HG03469 (cell line): ENCODE data around the gene FXYD2.
"Not testable (repeated sequence)": the region's sequence is repeated elsewhere in the genome, so short reads cannot be mapped to it uniquely, and the experiment has no call there.

Source experiments
- ATAC-seq: cut with Tn5 transposase; IDR thresholded peaks from one replicate; pipeline ENCODE4 v1.9.1; 2021; ENCODE audit warnings: mild to moderate bottlenecking, moderate library complexity, moderate number of reproducible peaks; ENCODE audit not compliant: unreplicated experiment

FXYD2 gene

DNA sequence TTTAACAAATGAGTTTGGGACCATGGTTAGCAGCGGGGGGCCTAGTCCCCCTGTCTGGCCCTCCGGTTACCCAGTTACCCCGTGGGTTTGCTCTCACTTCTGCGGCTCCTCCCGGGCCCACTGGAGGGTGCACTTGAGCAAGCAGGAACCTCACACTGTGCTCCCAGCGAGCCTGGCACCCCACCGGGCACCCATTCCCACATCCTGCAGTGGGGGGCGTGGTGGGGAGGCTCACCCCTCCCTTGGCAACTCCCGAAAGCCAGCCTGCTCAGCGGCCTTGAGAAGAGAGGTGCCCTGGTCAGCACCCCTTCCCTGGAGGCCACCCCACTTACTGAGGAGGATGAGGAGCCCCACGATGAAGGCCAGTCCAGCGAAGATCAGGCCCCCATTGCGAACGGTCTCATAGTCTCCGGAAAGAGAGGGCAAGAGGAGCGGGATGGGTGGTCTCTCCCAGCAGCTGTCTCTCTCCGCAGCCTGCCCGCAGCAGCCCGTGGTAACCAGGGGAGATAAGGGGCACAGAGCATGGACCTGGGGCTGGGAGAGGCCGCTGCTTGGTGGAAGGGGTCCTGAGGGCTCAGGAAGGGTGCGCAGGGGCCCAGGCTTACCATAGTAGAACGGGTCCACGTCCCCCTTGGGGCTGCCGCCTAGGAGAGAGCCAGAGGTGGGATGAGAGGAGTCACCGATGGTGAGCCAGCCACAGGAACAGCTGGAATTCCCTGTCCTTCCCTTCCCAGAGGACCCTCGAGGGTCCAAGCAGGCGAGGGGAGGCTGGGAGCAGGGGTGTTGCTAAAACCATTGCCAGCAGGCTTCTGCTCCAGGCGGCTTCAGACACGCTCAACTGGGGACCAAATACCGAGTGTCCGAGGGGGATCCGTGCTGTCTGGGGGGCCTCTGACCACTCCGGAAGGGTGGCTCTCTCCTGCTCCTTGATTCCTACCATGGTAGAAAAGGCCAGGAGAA lies 2.2 kb downstream of the FXYD2 start:
- ATAC-seq = no peak

DNA sequence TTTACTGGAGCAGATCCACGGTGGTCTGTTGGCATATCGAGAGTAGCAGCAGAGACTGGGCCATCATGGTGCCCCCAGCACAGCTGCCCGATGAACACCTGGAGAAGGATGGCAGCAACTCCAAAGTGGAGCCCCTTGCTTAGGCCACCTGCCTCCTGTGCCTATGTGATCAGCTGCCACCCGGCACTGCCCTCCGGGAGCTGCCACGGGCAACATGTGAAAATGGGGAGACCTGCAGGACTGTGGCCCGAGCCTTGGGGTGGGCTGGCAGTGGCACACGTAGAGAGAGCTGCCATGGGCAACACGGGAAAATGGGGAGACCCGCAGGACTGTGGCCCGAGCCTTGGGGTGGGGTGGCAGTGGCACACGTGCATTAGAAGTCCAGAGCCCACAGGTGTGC lies 3.1 kb downstream of the FXYD2 start:
- no peak for ATAC-seq

DNA sequence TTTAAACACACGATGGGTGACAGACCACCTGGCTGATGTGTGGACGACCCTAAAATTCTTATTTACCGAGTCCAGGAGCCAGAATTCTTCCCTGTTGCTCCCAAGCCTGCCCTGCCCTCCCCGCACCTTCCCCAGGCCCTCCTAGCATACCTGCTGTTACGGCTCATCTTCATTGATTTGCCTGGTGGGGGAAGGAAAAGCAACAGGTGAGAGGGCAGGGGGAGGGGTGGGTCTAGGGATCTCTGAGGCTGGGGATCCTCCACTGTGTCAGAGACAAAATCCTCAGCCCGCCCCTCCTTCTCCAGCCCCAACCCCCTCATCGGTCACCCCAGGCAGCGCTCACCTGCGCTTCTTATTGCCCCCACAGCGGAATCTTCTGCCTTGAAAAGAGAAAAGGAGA lies 4.0 kb downstream of the FXYD2 start:
- no peak for ATAC-seq

DNA sequence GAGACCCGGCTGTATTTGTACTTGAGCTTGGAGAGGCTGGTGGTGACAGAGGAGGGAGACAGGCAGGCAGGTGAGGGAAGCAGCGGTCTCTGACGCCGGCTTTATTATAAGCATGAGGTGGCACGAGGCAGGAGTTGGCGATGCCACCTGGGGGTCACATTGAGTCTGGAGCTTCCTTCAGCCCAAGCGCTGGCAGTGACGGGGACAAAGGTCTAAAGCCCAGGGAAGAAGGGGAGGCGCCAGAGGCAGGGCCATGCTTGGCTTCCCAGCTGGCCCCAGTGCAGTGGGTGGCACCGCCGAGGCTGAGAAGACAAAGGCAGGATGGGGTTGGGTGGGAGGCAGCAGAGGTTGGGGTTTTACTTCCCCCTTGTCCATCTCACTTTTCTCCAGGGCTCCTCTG lies 4.5 kb downstream of the FXYD2 start:
- no peak for ATAC-seq

DNA sequence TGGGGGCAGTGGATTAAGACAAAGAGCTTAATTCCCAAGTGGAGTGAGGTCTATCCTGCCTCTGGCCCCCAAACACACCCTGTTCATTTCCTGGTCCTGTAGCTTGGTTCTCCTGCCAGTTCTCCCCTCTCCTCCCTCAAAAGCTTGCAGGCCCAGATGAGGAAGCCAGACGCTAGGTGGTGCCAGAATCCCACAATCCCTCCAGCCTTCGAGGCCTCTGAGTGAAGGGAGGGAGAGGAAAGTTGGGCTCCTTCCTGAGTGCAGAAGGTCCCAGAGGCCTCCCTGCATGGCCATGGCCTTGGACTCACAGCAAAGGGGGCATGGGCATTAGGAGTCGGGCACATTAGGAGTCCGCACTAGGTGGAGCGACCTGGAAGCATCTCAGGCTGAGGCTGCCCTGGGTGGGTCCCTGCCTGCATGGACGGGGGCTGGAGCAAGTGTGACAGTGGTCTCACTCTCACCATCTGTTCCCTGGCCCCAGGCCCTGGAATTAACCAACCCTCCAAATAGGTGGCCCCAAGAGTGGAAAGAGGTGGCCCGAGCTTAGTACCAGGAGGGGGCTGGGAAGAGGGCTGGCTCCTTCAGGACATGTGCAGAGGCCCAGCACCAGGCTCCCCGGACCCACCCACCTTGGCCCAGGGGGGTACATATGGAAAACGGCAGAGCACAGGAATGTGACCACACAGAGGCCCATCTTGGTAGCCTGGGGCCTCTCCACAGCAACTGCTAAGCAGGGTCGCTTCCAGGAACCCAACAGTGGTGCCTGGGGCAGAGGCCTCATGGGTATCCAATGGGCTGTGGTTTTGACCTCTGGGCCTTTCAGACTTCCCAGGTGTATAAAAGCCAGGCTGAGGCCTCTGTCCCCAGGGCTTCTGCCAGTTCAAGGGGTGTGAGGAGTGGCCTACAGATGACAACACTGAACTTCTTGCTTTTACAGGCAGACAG lies 5.2 kb downstream of the FXYD2 start:
- no peak for ATAC-seq

DNA sequence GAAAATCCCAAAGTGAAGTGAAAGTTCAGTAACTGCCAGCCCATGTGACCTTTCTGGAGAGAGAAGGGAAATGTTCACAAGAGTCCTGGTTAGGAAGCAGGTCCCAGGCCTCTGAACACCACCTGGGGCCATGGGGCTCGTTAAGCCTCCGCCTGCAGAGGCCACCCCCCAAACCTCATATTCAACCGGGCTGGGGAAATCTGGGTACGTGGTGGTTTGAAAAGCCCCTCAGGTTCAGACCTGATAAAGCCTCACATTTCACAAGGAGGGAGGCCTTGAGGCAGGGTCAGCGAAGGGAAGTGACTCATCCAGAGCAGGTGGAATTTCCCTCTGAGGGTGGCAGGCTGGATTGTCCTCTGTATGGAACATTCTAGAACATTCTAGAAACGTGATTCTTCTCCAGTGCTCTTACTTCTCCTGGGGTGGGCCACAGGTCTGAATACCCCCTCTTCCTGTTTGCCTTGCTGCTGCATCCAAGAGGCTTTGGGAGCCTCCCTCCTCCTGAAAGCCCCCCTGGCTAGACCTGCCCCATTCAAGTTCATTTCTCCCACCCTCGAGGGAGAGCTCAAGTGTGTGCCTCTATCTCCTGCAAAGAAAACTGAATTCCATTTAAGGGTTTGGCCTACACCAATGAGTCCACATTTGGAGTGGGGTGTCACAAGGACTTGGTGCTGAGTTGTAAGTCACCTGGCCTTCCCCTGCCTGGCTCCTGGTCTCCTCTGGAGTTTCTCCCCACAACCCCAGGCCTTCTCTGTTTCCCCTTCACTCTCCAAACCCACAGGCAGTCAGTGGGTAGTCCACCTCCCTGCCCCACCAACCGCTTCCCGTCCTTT lies 6.3 kb downstream of the FXYD2 start:
- ATAC-seq = no peak

DNA sequence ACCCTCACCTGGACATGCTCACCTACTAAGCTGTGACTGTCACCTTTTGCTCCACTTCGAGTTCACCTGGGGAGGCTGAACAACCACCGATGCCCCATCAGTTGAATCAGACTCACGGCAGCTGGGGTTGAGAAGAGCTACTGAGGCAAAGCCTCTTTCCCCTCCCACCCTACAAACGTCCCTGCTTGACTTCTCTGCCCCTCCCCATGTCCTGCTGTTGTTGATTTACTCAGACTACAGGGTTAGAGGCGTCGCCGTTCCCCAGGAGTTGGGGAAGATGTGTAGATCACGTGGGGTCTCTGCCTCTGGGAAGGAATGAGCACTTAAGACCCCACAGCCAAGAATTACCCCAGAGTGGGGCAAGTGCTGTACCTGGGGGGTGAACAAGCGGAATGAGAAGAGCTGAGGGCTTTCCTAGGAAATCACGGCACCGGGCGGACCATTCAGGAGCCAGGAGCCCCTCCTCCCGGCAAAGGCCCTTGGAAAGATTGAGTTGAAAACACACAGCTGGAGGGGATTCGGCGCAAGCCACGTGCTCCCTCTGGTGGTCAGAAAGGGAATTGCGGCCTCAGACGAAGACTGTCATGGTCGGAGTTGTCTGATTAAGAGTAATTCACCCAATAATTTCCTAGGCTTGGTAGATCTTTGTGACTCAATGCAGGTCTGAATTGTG lies 7.0 kb downstream of the FXYD2 start:
- ATAC-seq = no peak

DNA sequence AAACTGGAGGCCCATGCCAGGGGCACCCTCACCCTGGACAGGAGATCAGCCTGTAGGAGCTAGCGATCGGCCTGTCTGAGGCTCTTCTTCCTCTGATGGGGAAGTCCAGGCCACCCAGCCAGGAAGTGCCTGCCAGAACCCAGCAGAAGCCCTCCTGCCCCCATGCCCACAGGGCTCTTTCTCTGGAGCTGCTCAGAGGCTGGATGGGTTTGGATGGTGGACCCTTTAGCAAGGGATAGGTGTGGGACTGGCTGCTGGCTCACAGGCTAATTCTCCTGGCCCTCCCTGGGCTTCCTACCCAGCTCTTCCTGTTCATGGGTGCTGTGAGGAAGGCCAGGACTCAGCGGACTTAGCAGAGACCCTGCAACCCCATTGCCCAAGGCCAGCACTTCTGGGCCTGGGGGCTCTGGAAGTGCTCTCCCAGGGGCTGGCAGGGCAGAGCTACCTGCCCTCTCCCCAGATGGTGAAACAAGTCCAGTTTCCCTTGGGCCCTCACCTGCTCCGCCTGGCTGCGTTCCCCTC lies 7.6 kb downstream of the FXYD2 start:
- ATAC-seq = no peak

DNA sequence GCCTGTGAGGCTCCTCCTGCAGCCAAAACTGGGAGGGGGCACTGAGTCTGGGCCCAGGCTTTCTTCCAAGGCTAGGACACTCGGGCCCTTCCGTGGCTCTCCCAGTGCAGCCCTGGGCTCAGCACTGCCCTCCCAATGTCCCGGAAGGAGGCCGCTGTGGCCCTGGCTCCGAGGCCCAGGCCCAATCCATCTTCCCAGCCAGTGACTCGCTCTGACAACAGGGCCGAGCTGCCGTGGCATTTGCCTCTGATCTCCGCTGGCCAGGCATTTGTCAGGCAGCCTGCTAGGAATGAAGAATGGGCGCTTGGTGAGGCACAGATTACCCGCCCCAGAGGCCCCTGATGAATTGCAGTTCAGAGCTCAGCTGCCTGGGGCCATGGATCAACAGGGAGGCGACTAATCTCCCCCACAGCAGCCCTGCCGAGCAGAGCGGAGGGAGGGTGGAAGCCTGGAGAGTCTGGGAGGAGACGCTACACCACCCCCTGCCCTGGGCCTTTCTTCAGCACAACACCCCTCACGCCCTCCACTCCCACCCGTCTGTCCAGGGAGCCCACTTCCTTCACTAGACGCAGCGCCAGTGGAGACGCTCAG lies 8.3 kb downstream of the FXYD2 start:
- ATAC-seq = no peak

DNA sequence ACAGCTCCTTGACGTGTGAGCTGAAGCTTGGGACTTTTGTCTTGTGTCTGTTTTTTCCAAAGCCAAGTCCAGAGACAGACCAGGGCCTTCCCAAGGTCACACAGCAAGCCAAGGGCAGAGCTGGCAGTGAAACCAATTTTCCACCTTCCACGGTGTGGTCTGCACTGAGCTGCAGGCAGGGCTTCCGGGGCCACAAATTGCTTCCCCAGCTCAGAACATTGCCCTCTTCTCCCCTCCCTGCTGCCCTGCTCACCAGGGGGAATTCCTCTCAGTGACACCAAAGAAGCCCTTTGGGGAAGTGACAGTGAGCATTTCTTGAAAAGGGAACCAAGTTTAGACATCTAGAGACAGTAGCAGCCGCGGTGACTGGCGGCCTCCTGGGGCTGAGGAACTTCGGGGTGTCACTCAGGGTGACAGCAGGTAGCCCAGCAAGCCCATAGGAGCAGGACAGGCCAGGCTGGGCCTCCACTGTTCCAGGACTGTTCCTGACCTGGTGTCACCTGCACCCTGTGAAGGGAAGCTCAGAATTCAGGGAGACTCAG lies 9.2 kb downstream of the FXYD2 start:
- ATAC-seq = peak; percentile 55

DNA sequence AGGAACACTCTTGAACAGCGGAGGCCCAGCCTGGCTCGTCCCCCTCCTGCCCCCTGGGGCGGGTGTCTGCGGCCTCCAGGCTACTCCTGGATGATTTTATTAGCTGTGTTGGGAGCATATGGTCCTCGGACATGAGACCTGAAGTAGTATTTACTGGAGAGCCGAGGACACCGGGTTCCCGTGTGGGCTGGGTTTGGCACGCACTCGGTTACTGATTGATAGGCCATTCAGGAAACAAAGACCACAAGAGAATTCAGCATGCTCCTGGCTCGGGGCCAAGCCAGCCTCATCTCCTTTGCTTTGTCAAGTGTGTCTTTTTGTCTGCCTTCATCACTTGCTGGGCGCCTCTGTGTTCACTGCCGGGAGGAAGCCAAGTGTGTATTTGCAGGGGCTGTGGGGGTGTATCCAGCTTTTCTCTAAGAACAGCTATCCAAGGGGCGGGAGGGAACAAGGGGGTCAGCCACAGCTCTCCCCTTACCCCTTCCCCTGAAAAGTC lies 9.7 kb downstream of the FXYD2 start:
- peak; percentile 30 for ATAC-seq

DNA sequence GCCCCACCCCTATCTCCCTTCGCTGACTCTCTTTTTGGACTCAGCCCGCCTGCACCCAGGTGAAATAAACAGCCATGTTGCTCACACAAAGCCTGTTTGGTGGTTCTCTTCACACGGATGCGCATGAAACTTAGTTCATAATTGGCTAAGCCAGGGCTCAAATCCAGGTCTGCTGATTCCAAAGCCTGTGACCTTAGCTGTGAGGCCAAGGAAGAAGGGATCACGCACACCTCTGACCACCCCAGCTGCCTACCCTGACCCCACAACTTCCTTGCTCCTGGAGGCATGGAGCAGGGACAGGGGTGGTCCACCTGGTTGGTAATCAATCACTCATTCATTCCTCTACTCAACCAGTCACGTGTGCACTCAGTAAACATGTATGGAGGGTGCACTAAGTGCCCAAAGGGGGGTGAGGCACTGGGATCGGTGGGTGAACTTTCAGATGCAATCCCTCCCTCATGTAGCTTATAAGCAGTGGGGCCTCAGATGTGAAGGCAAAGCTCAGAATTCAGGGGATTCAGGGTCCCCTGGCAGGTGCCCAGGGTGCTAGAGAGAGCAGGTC lies 10.3 kb downstream of the FXYD2 start:
- ATAC-seq = no peak

DNA sequence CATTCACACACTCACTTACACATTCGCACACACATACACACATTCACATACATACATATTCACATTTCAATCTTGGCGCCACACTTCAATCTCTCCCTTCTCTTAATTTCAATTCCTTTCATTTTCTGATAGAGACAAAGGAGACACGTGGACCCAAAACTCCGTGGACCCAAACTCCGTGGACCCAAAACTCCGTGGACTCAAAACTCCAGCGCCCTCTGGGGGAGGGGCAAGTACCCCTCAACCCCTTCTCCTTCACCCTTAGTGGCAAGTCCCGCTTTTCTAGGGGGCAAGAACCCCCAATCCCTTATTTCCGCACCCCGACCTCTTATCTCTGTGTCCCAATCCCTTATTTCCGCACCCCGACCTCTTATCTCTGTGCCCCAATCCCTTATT lies 14.5 kb downstream of the FXYD2 start:
- not testable (repeated sequence) for ATAC-seq

DNA sequence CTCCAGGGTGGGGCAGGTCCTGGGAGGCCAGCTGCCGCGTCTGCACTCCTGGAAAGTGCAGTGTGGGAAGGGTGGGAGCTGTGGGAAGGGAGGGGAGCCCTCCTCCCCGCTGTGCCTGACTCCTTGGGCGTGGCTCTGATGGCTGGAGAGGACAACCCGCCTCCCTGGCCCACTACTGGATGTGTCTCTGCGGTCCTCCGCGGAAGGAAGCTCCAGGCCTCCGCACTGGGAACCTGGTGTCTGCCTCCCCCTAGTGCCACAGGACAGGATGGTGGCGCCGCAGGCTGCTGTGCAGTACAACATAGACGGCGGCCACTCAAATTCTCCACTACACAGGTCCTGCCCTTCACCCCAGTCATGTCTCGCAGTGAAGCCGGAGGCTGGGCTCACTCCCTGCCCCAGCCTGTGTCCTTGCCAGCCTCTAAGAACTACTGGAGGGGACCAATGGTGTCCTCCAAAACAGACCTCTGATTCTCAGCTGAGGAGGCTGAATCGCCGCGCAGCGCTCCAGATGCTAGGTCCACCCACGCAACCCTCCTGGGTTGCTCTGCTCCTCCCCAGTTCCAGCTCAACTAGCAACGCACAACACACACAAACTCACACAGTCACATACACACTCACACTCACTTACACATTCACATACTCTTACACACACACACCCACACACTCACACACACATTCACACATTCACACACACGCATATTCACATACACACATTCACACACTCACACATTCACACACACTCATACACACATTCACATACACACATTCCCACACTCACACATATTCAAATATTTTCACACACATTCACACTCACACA lies 15.1 kb downstream of the FXYD2 start:
- ATAC-seq = no peak

DNA sequence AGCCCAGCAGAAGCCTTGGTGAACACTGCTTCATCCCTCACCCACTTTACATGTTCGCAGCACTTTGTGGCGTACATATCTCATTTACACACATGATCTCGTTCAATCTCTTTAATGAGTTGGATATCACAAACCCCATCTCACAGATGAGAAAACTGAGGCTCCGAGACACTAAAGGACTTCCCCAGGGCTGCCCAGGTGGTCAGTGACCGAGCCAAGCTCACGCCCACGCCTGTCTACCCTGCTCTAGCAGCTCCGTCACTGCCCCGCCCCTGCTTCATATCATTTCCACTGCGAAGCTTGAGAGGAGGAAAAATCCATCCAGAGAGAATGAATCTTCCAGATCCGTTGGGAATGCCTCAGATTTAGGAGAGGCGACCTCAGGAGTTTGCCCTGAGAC lies 15.8 kb downstream of the FXYD2 start:
- no peak for ATAC-seq

DNA sequence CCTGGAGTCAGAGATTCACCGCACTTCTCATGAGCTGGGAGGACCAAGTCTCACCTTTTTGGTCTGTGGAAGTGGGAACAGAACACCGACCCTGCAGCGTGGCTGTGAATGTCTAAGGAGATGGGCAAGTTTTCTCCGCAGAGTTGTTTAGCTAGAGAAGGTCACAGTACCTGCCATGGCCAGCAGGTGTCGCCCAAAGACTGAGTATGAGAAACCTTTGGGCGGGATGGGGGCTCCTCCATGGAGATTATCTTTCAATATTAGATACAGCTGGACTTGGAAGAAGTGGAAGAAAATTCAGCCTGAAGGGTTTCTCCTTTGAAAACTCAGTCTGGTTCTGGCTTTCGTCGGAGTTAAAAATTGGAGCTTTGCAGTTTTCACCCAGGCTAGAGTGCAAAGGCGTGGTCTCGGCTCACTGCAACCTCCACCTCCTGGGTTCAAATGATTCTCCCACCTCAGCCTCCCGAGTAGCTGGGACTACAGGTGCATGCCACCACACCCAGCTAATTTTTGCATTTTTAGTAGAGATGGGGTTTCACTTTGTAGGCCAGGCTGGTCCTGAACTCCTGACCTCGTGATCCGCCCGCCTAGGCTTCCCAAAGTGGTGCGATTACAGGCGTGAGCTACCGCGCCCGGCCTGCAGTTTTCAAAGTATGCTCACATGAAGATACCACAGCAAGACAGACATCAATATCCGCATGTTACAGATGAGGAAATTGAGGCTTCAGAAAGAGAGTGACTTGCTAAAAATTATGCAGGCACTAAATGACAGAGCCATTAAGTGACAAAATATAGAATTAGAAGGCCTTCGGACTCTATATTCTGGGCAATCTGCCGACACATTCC lies 16.8 kb downstream of the FXYD2 start:
- no peak for ATAC-seq

DNA sequence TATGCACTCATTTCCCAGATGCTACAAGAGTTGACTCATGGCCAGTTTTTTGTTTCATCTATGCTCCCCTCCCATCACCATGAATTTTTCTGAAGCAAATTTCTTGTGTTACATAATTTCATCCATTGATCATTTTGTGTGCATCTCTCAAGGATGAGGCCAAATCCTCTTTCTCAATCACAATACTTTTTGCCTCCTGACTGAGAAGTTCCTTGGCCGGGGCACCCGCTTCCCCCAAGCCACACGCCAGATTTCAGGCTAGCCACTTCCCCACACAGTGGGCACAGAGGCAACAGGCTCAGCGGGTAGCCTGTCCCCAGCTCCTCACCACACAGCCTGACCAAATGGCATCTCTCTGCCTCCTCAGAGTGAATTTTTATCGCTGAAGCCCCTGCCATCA lies 17.7 kb downstream of the FXYD2 start:
- no peak for ATAC-seq
